ENCODE results near the gene MTRFR.

- TF ChIP-seq POLR2AphosphoS5 (IDR thresholded peaks at IDR 0.05; ENCODE audit: low read depth, low read length) (no peak), TAF1 (IDR thresholded peaks at IDR 0.05; ENCODE audit: borderline replicate concordance, insufficient read depth, low read length) (no peak), SIN3A (IDR thresholded peaks at IDR 0.05; ENCODE audit: borderline replicate concordance, insufficient read depth, low read length) (no peak)
- TF ChIP-seq, protein P1, sequence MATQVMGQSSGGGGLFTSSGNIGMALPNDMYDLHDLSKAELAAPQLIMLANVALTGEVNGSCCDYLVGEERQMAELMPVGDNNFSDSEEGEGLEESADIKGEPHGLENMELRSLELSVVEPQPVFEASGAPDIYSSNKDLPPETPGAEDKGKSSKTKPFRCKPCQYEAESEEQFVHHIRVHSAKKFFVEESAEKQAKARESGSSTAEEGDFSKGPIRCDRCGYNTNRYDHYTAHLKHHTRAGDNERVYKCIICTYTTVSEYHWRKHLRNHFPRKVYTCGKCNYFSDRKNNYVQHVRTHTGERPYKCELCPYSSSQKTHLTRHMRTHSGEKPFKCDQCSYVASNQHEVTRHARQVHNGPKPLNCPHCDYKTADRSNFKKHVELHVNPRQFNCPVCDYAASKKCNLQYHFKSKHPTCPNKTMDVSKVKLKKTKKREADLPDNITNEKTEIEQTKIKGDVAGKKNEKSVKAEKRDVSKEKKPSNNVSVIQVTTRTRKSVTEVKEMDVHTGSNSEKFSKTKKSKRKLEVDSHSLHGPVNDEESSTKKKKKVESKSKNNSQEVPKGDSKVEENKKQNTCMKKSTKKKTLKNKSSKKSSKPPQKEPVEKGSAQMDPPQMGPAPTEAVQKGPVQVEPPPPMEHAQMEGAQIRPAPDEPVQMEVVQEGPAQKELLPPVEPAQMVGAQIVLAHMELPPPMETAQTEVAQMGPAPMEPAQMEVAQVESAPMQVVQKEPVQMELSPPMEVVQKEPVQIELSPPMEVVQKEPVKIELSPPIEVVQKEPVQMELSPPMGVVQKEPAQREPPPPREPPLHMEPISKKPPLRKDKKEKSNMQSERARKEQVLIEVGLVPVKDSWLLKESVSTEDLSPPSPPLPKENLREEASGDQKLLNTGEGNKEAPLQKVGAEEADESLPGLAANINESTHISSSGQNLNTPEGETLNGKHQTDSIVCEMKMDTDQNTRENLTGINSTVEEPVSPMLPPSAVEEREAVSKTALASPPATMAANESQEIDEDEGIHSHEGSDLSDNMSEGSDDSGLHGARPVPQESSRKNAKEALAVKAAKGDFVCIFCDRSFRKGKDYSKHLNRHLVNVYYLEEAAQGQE (IDR thresholded peaks at IDR 0.05; ENCODE audit: insufficient read depth in 1 of 2, low read depth in 2 of 2, low read length in 2 of 2), result no peak
Observed at GRCh38 chr12:123267991-123268843, 35.0 kb downstream of the MTRFR start.

All from PFSK-1 (cell line).